WTC11 (cell line): ENCODE results near the gene GLCCI1. TPM values are rescaled to one million over a fixed set of nuclear protein-coding genes. Genes with fewer than 3 reads are reported as not detected.

Experiments
- ATAC-seq: fragments of 200-7000 bp; cut with Tn5 transposase; 2 replicates; pipeline ENCODE4 v1.10.0; 2021; ENCODE audit warnings: mild to moderate bottlenecking, moderate library complexity
- CTCF ChIA-PET: fragments of 300-600 bp; sonication (Branson Sonifier 250); formaldehyde crosslinking; loops from one replicate; lab custom pipeline; 2021; ENCODE audit warnings: antibody characterized with exemption; lab: Charles Lee
- POLR2A ChIA-PET: fragments of 350-600 bp; sonication (Branson Sonifier 250); formaldehyde crosslinking; loops from one replicate; lab custom pipeline; 2021; ENCODE audit warnings: antibody characterized with exemption; lab: Charles Lee
- DNase-seq: peaks from one replicate; pipeline ENCODE4 v3.0.0; 2021; ENCODE audit warnings: low spot score
- H3K27ac Mint-ChIP-seq: 2 replicates; pipeline ENCODE4 v1.8.0; 2021; ENCODE audit warnings: mixed read lengths
- H3K27me3 Mint-ChIP-seq: 2 replicates; pipeline ENCODE4 v1.8.0; 2021; ENCODE audit warnings: low read depth, mild to moderate bottlenecking, moderate library complexity, mixed read lengths
- H3K36me3 Mint-ChIP-seq: 2 replicates; pipeline ENCODE4 v1.8.0; 2021; ENCODE audit warnings: mixed read lengths
- H3K4me1 Mint-ChIP-seq: 2 replicates; pipeline ENCODE4 v1.8.0; 2022; ENCODE audit warnings: mixed read lengths
- H3K4me3 Mint-ChIP-seq: 2 replicates; pipeline ENCODE4 v1.8.0; 2021; ENCODE audit warnings: mild to moderate bottlenecking, moderate library complexity, mixed read lengths
- H3K9me3 Mint-ChIP-seq: 2 replicates; pipeline ENCODE4 v1.8.0; 2021; ENCODE audit warnings: mixed read lengths
- ATF1 ChIP-seq: sonication (generic); formaldehyde crosslinking; IDR thresholded peaks from 2 replicates; pipeline ENCODE4 v1.8.1; 2023; ENCODE audit warnings: mild to moderate bottlenecking, moderate library complexity, missing genetic modification reagents
- ATF2 ChIP-seq: sonication (generic); formaldehyde crosslinking; IDR thresholded peaks from 2 replicates; pipeline ENCODE4 v1.8.1; 2022; ENCODE audit warnings: low read depth, missing genetic modification reagents, borderline replicate concordance
- E2F1 ChIP-seq: sonication (generic); formaldehyde crosslinking; IDR thresholded peaks from 2 replicates; pipeline ENCODE4 v1.8.0; 2022; ENCODE audit warnings: mild to moderate bottlenecking, missing genetic modification reagents
- ERG ChIP-seq: fragments of 250-450 bp; sonication (Bioruptor Pico); IDR thresholded peaks from 2 replicates; pipeline ENCODE4 v1.8.0; 2021; ENCODE audit warnings: mild to moderate bottlenecking
- GABPB1 ChIP-seq: sonication (generic); formaldehyde crosslinking; IDR thresholded peaks from 2 replicates; pipeline ENCODE4 v1.8.1; 2023; ENCODE audit warnings: mild to moderate bottlenecking, missing genetic modification reagents
- GTF2I ChIP-seq: fragments of 250-450 bp; sonication (Bioruptor Pico); conservative IDR thresholded peaks from 2 replicates; pipeline ENCODE4 v1.4.0; 2021; ENCODE audit warnings: mild to moderate bottlenecking
- HMGA2 ChIP-seq: fragments of 250-450 bp; sonication (Bioruptor Pico); IDR thresholded peaks from 2 replicates; pipeline ENCODE4 v1.4.0; 2021; ENCODE audit warnings: mild to moderate bottlenecking, moderate library complexity
- HMGXB4 ChIP-seq: sonication (generic); formaldehyde crosslinking; IDR thresholded peaks from 2 replicates; pipeline ENCODE4 v1.8.1; 2023; ENCODE audit warnings: mild to moderate bottlenecking, moderate library complexity, missing genetic modification reagents
- JUN ChIP-seq: sonication (generic); formaldehyde crosslinking; IDR thresholded peaks from 2 replicates; pipeline ENCODE4 v1.8.0; 2023; ENCODE audit warnings: mild to moderate bottlenecking, missing genetic modification reagents
- MAX ChIP-seq: sonication (generic); formaldehyde crosslinking; IDR thresholded peaks from 2 replicates; pipeline ENCODE4 v1.8.0; 2022; ENCODE audit warnings: mild to moderate bottlenecking, missing genetic modification reagents
- NR1H2 ChIP-seq: sonication (generic); formaldehyde crosslinking; IDR thresholded peaks from 2 replicates; pipeline ENCODE4 v1.9.0; 2021; ENCODE audit warnings: mild to moderate bottlenecking, moderate library complexity, missing genetic modification reagents
- NR2C2 ChIP-seq: sonication (generic); formaldehyde crosslinking; IDR thresholded peaks from 2 replicates; pipeline ENCODE4 v1.8.0; 2022; ENCODE audit warnings: mild to moderate bottlenecking, missing genetic modification reagents
- PRDM15 ChIP-seq: sonication (generic); formaldehyde crosslinking; IDR thresholded peaks from 2 replicates; pipeline ENCODE4 v1.8.0; 2022; ENCODE audit warnings: missing genetic modification reagents
- RELA ChIP-seq: sonication (generic); formaldehyde crosslinking; IDR thresholded peaks from 2 replicates; pipeline ENCODE4 v1.8.1; 2022; ENCODE audit warnings: missing genetic modification reagents, mild to moderate bottlenecking, borderline replicate concordance
- STAT6 ChIP-seq: sonication (generic); formaldehyde crosslinking; conservative IDR thresholded peaks from 2 replicates; pipeline ENCODE4 v1.8.1; 2023; ENCODE audit warnings: mild to moderate bottlenecking, low read depth, missing genetic modification reagents, moderate library complexity
- USF1 ChIP-seq: sonication (generic); formaldehyde crosslinking; IDR thresholded peaks from 2 replicates; pipeline ENCODE4 v1.8.0; 2022; ENCODE audit warnings: mild to moderate bottlenecking, missing genetic modification reagents
- USF2 ChIP-seq: sonication (generic); formaldehyde crosslinking; IDR thresholded peaks from 2 replicates; pipeline ENCODE4 v1.8.1; 2023; ENCODE audit warnings: mild to moderate bottlenecking, missing genetic modification reagents, moderate library complexity
- total RNA-seq: library from RNA; stranded (reverse); gene quantifications from 3 replicates; pipeline ENCODE4 v1.2.3, GENCODE V29; 2021

Gene GLCCI1
- total RNA-seq, 1 experiment from 2014 or later = 23.8 TPM

GRCh38 chr7:8015100-8015745 lies 46.6 kb downstream of the GLCCI1 start (continued):
- no peak for TF ChIP-seq ATF2
- TF ChIP-seq HMGXB4 (CRISPR knock-in tag) = no peak
- TF ChIP-seq, all 79 proteins: peak for 0

GRCh38 chr7:8015746-8016120 lies 47.1 kb downstream of the GLCCI1 start:
- Mint-ChIP-seq H3K4me3 (no peak overlapping the region), H3K27me3 (no peaks in the 10 kb centered on the region), H3K4me1 (peaks cover 4% of the 10 kb centered on the region), H3K9me3 (no peaks in the 10 kb centered on the region), H3K27ac (no peak overlapping the region), H3K36me3 (peaks cover 16% of the 10 kb centered on the region; the same call in 1 of the 2 replicates)
- DNase-seq (no peak), ATAC-seq (no peak)
- CTCF ChIA-PET = no interaction called here
- POLR2A ChIA-PET = no interaction called here
- TF ChIP-seq ATF1 (CRISPR knock-in tag) (no peak), USF2 (CRISPR knock-in tag) (no peak), NR2C2 (CRISPR knock-in tag) (no peak), HMGXB4 (CRISPR knock-in tag) (no peak), USF1 (CRISPR knock-in tag) (no peak), GABPB1 (no peak), ERG (CRISPR knock-in tag) (no peak), HMGA2 (CRISPR knock-in tag) (no peak), MAX (CRISPR knock-in tag) (no peak), PRDM15 (CRISPR knock-in tag) (no peak), E2F1 (CRISPR knock-in tag) (no peak), JUN (CRISPR knock-in tag) (no peak), NR1H2 (CRISPR knock-in tag) (no peak), STAT6 (CRISPR knock-in tag) (no peak), RELA (CRISPR knock-in tag) (no peak), GTF2I (CRISPR knock-in tag) (no peak)
